Upper lobe of left lung (tissue), 6 donors: ENCODE results near the gene CES2. TPM values are rescaled to one million over a fixed set of nuclear protein-coding genes. Genes with fewer than 3 reads are reported as not detected.
A peak's percentile ranks its signal among the peaks of the same experiment; 100 is the strongest.

Experiments
- ATAC-seq, 2 donors: fragments of 200-7000 bp; cut with Tn5 transposase; one replicate each; pipeline ENCODE4 v1.9.1; 2022; ENCODE audit warnings: mild to moderate bottlenecking in 2 of 2, moderate library complexity in 2 of 2; ENCODE audit not compliant: low FRiP score in 2 of 2
- DNase-seq, 2 donors: peaks; one replicate each; pipeline ENCODE4 v3.0.0-alpha.2; 2019 to 2020
- H3K27ac ChIP-seq, 4 donors: fragments of 200-600 bp; sonication (generic); one replicate each; pipeline ENCODE4 v1.5.1; 2016 to 2019
- H3K27me3 ChIP-seq, 4 donors: fragments of 200-600 bp; sonication (generic); one replicate each; pipeline ENCODE4 v1.5.1; 2017 to 2019
- H3K36me3 ChIP-seq, 4 donors: fragments of 200-600 bp; sonication (generic); one replicate each; pipeline ENCODE4 v1.5.1; 2016 to 2019
- H3K4me1 ChIP-seq, 4 donors: fragments of 200-600 bp; sonication (generic); one replicate each; pipeline ENCODE4 v1.5.1; 2018 to 2019
- H3K4me3 ChIP-seq, 4 donors: fragments of 200-600 bp; sonication (generic); one replicate each; pipeline ENCODE4 v1.5.1; 2017 to 2019; ENCODE audit warnings: mild to moderate bottlenecking in 2 of 4, moderate library complexity in 1 of 4
- H3K9me3 ChIP-seq, 4 donors: fragments of 200-600 bp; sonication (generic); one replicate each; pipeline ENCODE4 v1.5.1; 2018 to 2019
- CTCF ChIP-seq, 6 experiments: fragments of 450-650 bp in 4 of 6; fragments of 200-600 bp in 2 of 6; sonication (generic) in 2 of 6; IDR thresholded peaks; one replicate each; pipeline ENCODE4 v1.5.1; 2016 to 2019; ENCODE audit warnings: antibody characterized with exemption in 6 of 6
- EP300 ChIP-seq, 4 donors: sonication (generic); formaldehyde crosslinking; IDR thresholded peaks; one replicate each; pipeline ENCODE4 v1.5.1; 2017; ENCODE audit warnings: antibody characterized with exemption in 4 of 4, control low read depth in 2 of 4
- POLR2A ChIP-seq, 4 donors: fragments of 450-650 bp; IDR thresholded peaks; one replicate each; pipeline ENCODE4 v1.5.1; 2016 to 2017; ENCODE audit warnings: antibody characterized with exemption in 4 of 4, mild to moderate bottlenecking in 2 of 4
- POLR2AphosphoS5 ChIP-seq, 2 donors: sonication (generic); formaldehyde crosslinking; IDR thresholded peaks; one replicate each; pipeline ENCODE4 v1.5.1; 2017; ENCODE audit warnings: antibody characterized with exemption in 2 of 2
- WGBS, 2 donors: methylation state at CpG; one replicate each; pipeline ENCODE4 v1.1.5; 2017 to 2018; 5-methylcytosine and 5-hydroxymethylcytosine counted together
- total RNA-seq, 6 donors: library from RNA; depleted of rRNA in 4 of 6; stranded (reverse); fragments of >200 nt in 4 of 6; gene quantifications; one replicate each; pipeline versions ENCODE4 v1.1.0 to v1.2.1, GENCODE V29; 2016 to 2021
- donor health status: DM: no; HTN: no; CAD: no; lungs with moderate emphysema.
- donor health status: DM: no; HTN: yes; CAD: no; lungs with severe emphysema.

Gene CES2
- total RNA-seq, 6 donors from 2014 or later: 32.2 to 76.1 (median 46.5) TPM

GRCh38 chr16:66926171-66926947 is 9.0 kb upstream of the CES2 start:
- peak overlapping the region; percentile 71 to 84 (median 78) for H3K27ac ChIP-seq

GRCh38 chr16:66926961-66927436 is 8.3 kb upstream of the CES2 start:
- H3K4me3 ChIP-seq: no peak overlapping the region
- ATAC-seq (peak; percentile 35 to 76), DNase-seq (peak in 1 of 2 donors; percentile 87)
- TF ChIP-seq POLR2A (IDR thresholded peaks at IDR 0.05) (peak in 1 of 4 donors; percentile 24), EP300 (IDR thresholded peaks at IDR 0.05) (peak in 2 of 4 donors; percentile 51 to 54), CTCF (IDR thresholded peaks at IDR 0.05) (peak in 3 of 6 experiments; percentile 8 to 22 (median 18)), POLR2AphosphoS5 (IDR thresholded peaks at IDR 0.05) (peak; percentile 5 to 61)
- peaks cover 40 to 55% (median 42%) of the 10 kb centered on the region in 4 donors for H3K4me1 ChIP-seq
- no peaks in the 10 kb centered on the region for H3K9me3 ChIP-seq
- peaks cover 0 to 11% (median 5%) of the 10 kb centered on the region in 4 donors for H3K36me3 ChIP-seq
- H3K27me3 ChIP-seq: peaks cover 0 to 16% (median 10%) of the 10 kb centered on the region in 4 donors
- peak overlapping the region; percentile 71 to 84 (median 78) for H3K27ac ChIP-seq
- WGBS, 2 donors: 33% methylated on average over 3 of the region's 3 CpGs; no CpG with 5 or more reads in 1 of the 2 donors

More at GRCh38 chr16:66926171-66926947, 9.0 kb upstream of the CES2 start:
- DNase-seq (peak in 1 of 2 donors; percentile 55), ATAC-seq (no peak)
- Histone ChIP-seq H3K27me3 (peaks cover 0 to 16% (median 10%) of the 10 kb centered on the region in 4 donors), H3K36me3 (peaks cover 0 to 9% (median 9%) of the 10 kb centered on the region in 4 donors), H3K9me3 (no peaks in the 10 kb centered on the region), H3K4me3 (peak overlapping the region in 1 of 4 donors; percentile 61), H3K4me1 (peaks cover 40 to 55% (median 42%) of the 10 kb centered on the region in 4 donors)
- TF ChIP-seq POLR2AphosphoS5 (IDR thresholded peaks at IDR 0.05) (no peak), POLR2A (IDR thresholded peaks at IDR 0.05) (no peak), EP300 (IDR thresholded peaks at IDR 0.05) (no peak), CTCF (IDR thresholded peaks at IDR 0.05) (no peak)
- 54 to 66% methylated on average over 3 to 5 of the region's 5 CpGs for WGBS, 2 donors

- WGBS, 2 donors: 97 to 100% methylated on average over 3 of the region's 8 CpGs
- TF ChIP-seq POLR2AphosphoS5 (IDR thresholded peaks at IDR 0.05): peak in 1 of 2 donors; percentile 25
- no peak for TF ChIP-seq EP300 (IDR thresholded peaks at IDR 0.05)
- no peaks in the 10 kb centered on the region for H3K9me3 ChIP-seq
- H3K27me3 ChIP-seq: peaks cover 0 to 16% (median 10%) of the 10 kb centered on the region in 4 donors
- DNase-seq (no peak), ATAC-seq (no peak)
- peak overlapping the region; percentile 71 to 84 (median 78) for H3K27ac ChIP-seq
- peaks cover 45 to 61% (median 47%) of the 10 kb centered on the region in 4 donors for H3K4me1 ChIP-seq
- no peak overlapping the region for H3K4me3 ChIP-seq
- H3K36me3 ChIP-seq: peaks cover 0 to 15% (median 7%) of the 10 kb centered on the region in 4 donors
These were observed 7.2 kb upstream of the CES2 start for GRCh38 chr16:66927918-66928649.

- TF ChIP-seq CTCF (IDR thresholded peaks at IDR 0.05): peak in 3 of 6 experiments; percentile 10 to 24 (median 19)
- no peak for TF ChIP-seq POLR2AphosphoS5 (IDR thresholded peaks at IDR 0.05)
- no peak for TF ChIP-seq POLR2A (IDR thresholded peaks at IDR 0.05)
- Histone ChIP-seq H3K36me3 (peaks cover 0 to 15% (median 7%) of the 10 kb centered on the region in 4 donors), H3K4me3 (no peak overlapping the region), H3K9me3 (no peaks in the 10 kb centered on the region), H3K4me1 (peaks cover 46 to 61% (median 49%) of the 10 kb centered on the region in 4 donors), H3K27ac (peak overlapping the region in 3 of 4 donors; percentile 26 to 84 (median 71)), H3K27me3 (peaks cover 0 to 16% (median 10%) of the 10 kb centered on the region in 4 donors)
- DNase-seq (peak in 1 of 2 donors; percentile 41), ATAC-seq (no peak)
- 83% methylated on average over 10 of the region's 10 CpGs for WGBS, 2 donors
These were observed 6.5 kb upstream of the CES2 start for GRCh38 chr16:66928702-66929388.
